Gastrocnemius medialis (tissue), 4 donors: ENCODE measurements around the gene PACS2.

ENCODE experiments used
- CTCF ChIP-seq, 5 experiments: fragments of 450-650 bp in 3 of 5; fragments of 200-600 bp in 2 of 5; sonication (generic) in 2 of 5; IDR thresholded peaks in 4 of 5; conservative IDR thresholded peaks in 1 of 5; 1 replicate in 4 of 5; 2 replicates in 1 of 5; pipeline ENCODE4 v1.5.1; 2016 to 2019; ENCODE audit warnings: antibody characterized with exemption in 5 of 5, mild to moderate bottlenecking in 3 of 5, moderate library complexity in 3 of 5
- POLR2A ChIP-seq, 2 donors: fragments of 450-650 bp; IDR thresholded peaks; one replicate each; pipeline ENCODE4 v1.6.1; 2017; ENCODE audit warnings: antibody characterized with exemption in 2 of 2, mild to moderate bottlenecking in 2 of 2, moderate library complexity in 2 of 2

- TF ChIP-seq POLR2A (IDR thresholded peaks at IDR 0.05) (no peak), CTCF (IDR thresholded peaks at IDR 0.05 in 4 of 5, conservative IDR thresholded peaks at IDR 0.05 in 1 of 5) (no peak)
Measured at GRCh38 chr14:105316968-105317510, 2.5 kb downstream of the PACS2 start.
